Activated T-helper 2 cell treated with anti-CD3 and anti-CD28 coated beads, Interferon-gamma antibody, Interleukin-2, Interleukin-4, amounts not matched to agents 10 μg/mL and 5 μg/mL and 100 μg/mL, durations not matched to agents 14 hours and 24 hours and 36 hours (primary cell): ENCODE measurements around the gene BCAS1. TPM values are rescaled to one million over a fixed set of nuclear protein-coding genes. Genes with fewer than 3 reads are reported as not detected.
"Not testable (repeated sequence)": the region's sequence is repeated elsewhere in the genome, so short reads cannot be mapped to it uniquely, and the experiment has no call there.

Source experiments
- DNase-seq: peaks from one replicate; pipeline ENCODE4 v3.0.0; 2021; ENCODE audit warnings: low spot score
- H3K27ac Mint-ChIP-seq: one replicate; pipeline ENCODE4 v1.8.0; 2021; ENCODE audit warnings: mixed read lengths
- H3K27me3 Mint-ChIP-seq: one replicate; pipeline ENCODE4 v1.8.0; 2021; ENCODE audit warnings: low read depth, mixed read lengths
- H3K36me3 Mint-ChIP-seq: one replicate; pipeline ENCODE4 v1.8.0; 2021; ENCODE audit warnings: low read depth, mixed read lengths
- H3K4me1 Mint-ChIP-seq: one replicate; pipeline ENCODE4 v1.8.0; 2021; ENCODE audit warnings: low read depth, mixed read lengths
- H3K4me3 Mint-ChIP-seq: one replicate; pipeline ENCODE4 v1.8.0; 2021; ENCODE audit warnings: low read depth, mild to moderate bottlenecking, moderate library complexity, mixed read lengths
- H3K9me3 Mint-ChIP-seq: one replicate; pipeline ENCODE4 v1.8.0; 2021; ENCODE audit warnings: mixed read lengths
- intact Hi-C: fragments of 100-400 bp; cut with micrococcal nuclease; formaldehyde crosslinking; loops from one replicate; pipeline ENCODE4 v1.15.1; 2023
- total RNA-seq: library from RNA; stranded (reverse); gene quantifications from 2 replicates; pipeline ENCODE4 v1.2.3, GENCODE V29; 2022

Gene BCAS1
- total RNA-seq, 1 donor from 2014 or later: not detected

DNA sequence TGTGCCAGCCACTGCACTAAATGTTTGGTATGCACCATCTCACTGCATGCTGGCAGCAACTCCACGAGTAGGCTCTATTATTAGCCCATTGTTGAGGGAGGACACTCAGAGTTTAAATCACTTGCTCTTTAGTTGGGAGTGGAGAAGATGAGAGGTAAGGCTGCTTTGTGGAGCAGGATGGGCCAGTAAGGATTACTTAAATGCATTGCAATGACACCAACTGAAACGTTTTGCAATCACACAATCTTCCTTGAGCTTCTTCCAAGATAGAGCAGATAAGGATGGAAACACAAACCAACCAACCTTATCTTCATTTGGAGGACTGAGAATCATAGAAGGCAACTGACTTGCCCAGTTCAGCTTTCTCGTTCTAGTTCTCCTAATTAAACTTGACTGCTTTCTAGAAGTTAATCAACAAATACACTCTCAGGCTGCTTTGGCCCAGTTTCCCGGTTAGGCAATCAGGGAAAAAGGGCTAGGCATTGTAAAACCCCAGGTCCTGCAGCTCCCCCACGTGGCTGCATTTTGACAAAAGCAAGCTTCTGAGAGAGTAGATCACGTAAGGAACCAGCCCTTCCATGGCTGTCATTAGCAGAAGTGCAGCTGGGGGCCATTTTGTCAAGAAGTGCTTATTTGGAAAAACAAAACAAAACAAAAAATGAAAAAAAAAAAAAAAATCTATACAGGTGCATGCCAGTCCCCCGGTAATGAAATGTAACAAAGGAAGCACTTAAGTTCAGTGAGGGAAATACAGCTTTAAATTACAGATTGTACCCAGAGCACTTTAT, 130.6 kb downstream of the BCAS1 start:
- Mint-ChIP-seq H3K27ac (no peak overlapping the region), H3K4me1 (peaks cover 43% of the 10 kb centered on the region), H3K36me3 (no peaks in the 10 kb centered on the region), H3K27me3 (no peaks in the 10 kb centered on the region), H3K9me3 (no peaks in the 10 kb centered on the region), H3K4me3 (no peak overlapping the region)
- peak; percentile 63 for DNase-seq
- intact Hi-C loops: loop anchor here (1.0 to 5.0 kb wide), 4 partner anchors 123 to 527 kb away; no protein-coding TSS in a partner anchor

DNA sequence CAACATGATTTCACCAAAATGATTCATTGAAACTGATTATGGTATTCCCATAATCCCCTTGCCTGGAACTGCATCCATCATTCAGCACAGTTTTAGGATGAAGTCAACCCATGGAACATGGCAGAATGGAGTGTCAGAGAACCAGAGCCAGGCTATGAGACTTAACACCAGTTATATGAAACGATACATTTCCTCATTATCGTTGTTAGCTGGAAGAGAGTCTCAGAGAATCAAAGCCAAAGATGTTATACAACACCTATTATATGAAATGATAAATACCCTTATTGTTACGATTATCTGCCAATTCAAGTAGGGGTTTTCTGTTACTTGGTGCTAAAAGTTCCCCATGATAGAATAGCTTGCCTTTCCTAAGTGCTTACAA, 131.2 kb downstream of the BCAS1 start:
- no peak overlapping the region for H3K4me3 Mint-ChIP-seq
- no peaks in the 10 kb centered on the region for H3K9me3 Mint-ChIP-seq
- intact Hi-C loops: loop anchor here (5.0 kb wide), 1 partner anchor 187 kb away; no protein-coding TSS in a partner anchor
- H3K27ac Mint-ChIP-seq: no peak overlapping the region
- no peak for DNase-seq
- H3K36me3 Mint-ChIP-seq: no peaks in the 10 kb centered on the region
- H3K27me3 Mint-ChIP-seq: no peaks in the 10 kb centered on the region
- H3K4me1 Mint-ChIP-seq: peaks cover 46% of the 10 kb centered on the region

DNA sequence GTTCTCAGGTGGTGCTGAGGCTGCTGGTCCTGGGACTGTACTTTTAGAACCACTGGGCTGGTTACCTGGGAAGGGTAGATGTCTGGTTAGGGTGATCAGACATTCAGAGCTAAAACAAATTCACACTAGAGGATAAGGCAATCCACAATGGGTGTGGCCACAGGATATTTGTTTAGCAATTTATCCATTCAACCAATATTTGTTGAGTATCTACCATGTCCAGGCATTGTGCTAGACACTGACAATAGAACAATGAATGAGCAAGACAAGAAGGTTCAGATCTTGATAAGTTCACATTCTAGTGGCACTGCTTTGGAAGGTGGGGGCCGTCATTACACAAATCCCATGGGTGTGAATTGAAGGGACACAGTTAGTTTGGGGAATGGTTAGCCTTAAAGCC, 131.7 kb downstream of the BCAS1 start:
- Mint-ChIP-seq H3K27me3 (no peaks in the 10 kb centered on the region), H3K36me3 (no peaks in the 10 kb centered on the region), H3K4me1 (peaks cover 46% of the 10 kb centered on the region), H3K4me3 (no peak overlapping the region), H3K9me3 (no peaks in the 10 kb centered on the region), H3K27ac (no peak overlapping the region)
- no peak for DNase-seq
- intact Hi-C loops: loop anchor here (5.0 kb wide), 1 partner anchor 186 kb away; no protein-coding TSS in a partner anchor

DNA sequence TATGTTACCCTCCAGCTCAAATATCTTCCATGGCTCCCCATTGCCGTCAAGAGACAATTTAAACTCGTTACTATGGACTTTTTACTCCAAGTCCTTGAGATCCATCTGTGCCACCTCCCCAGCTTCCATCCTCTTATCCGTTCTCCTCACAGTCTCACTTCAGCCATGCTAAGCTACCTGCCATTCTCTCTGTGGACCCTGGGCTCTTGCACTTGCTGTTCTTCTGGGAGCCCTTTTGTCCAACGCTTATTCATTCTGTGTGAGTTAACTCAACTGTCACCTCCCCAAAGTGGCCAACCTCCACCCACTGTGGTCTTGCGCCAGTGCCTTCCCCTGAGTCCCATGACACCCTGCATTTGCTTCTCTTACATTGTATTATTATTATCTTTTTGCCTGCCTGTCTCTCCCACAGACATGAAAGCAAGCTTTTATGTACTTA, 132.4 kb downstream of the BCAS1 start:
- no peak for DNase-seq
- H3K27me3 Mint-ChIP-seq: no peaks in the 10 kb centered on the region
- H3K36me3 Mint-ChIP-seq: no peaks in the 10 kb centered on the region
- H3K27ac Mint-ChIP-seq: no peak overlapping the region
- no peak overlapping the region for H3K4me3 Mint-ChIP-seq
- no peaks in the 10 kb centered on the region for H3K9me3 Mint-ChIP-seq
- peaks cover 49% of the 10 kb centered on the region for H3K4me1 Mint-ChIP-seq
- intact Hi-C loops: loop anchor here (5.0 kb wide), 1 partner anchor 186 kb away; no protein-coding TSS in a partner anchor

DNA sequence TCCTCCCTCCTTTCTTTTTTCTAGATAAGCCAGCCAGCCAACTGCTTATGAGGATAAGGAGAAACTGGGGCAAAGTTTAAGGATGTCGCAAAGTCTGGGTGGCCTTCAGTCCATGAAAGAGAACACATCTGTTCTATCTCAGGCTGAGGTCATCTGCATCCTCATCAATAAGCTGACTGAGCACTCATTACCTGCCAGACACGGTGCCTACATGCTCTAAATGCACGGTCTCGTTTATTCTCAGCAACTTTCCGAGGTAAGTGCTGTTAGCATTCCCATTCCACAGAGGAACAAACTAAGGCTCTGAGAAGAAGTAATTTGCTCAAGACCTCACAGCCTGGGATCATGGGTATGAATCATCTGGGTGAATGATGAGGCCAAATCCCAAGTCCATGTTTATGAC, 133.1 kb downstream of the BCAS1 start:
- H3K4me1 Mint-ChIP-seq: peaks cover 50% of the 10 kb centered on the region
- H3K27me3 Mint-ChIP-seq: no peaks in the 10 kb centered on the region
- H3K36me3 Mint-ChIP-seq: no peaks in the 10 kb centered on the region
- intact Hi-C loops: loop anchor here (5.0 kb wide), 1 partner anchor 185 kb away; no protein-coding TSS in a partner anchor
- DNase-seq: no peak
- H3K9me3 Mint-ChIP-seq: no peaks in the 10 kb centered on the region
- H3K27ac Mint-ChIP-seq: no peak overlapping the region
- no peak overlapping the region for H3K4me3 Mint-ChIP-seq

DNA sequence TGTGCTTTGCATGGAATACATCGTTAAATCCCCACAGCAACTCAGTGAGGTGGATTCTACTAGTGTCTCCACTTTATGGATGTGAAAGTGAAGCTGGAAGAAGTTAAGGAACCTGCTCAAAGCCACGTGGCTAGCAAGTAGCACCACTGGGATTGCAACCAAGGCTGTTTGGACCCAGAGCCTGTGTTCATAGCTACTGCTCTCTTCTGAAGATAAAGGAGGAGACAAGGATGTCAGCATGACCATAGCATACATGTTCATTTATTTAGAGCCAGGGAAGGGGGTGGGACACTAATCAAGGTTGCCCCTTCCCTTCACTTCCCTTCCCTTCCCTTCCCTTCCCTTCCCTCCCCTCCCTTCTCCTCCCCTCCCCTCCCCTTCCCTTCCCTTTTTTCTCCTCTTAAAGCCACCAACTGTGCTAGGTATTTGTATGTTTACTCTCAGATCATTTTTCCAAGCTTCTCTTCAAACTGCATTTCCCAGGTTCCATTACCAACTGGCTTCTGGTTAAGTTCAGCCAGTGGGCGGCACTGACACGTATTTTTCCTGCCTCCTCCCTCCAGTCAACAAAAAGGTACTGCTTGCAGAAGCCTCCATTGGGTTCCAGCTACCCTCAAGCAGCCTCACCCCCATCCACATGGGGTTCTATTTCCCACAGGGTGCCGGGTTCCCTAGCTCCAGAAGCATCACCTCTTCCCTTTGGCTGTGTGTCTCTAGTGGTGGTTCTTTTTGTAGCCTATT, 134.9 kb downstream of the BCAS1 start:
- H3K9me3 Mint-ChIP-seq: no peaks in the 10 kb centered on the region
- DNase-seq: no peak
- peaks cover 51% of the 10 kb centered on the region for H3K4me1 Mint-ChIP-seq
- intact Hi-C loops: loop anchor here (2.0 to 5.0 kb wide), 3 partner anchors 19 to 183 kb away; no protein-coding TSS in a partner anchor
- H3K36me3 Mint-ChIP-seq: no peaks in the 10 kb centered on the region
- peak overlapping the region; percentile 38 for H3K4me3 Mint-ChIP-seq
- no peaks in the 10 kb centered on the region for H3K27me3 Mint-ChIP-seq
- H3K27ac Mint-ChIP-seq: peak overlapping the region; percentile 91

DNA sequence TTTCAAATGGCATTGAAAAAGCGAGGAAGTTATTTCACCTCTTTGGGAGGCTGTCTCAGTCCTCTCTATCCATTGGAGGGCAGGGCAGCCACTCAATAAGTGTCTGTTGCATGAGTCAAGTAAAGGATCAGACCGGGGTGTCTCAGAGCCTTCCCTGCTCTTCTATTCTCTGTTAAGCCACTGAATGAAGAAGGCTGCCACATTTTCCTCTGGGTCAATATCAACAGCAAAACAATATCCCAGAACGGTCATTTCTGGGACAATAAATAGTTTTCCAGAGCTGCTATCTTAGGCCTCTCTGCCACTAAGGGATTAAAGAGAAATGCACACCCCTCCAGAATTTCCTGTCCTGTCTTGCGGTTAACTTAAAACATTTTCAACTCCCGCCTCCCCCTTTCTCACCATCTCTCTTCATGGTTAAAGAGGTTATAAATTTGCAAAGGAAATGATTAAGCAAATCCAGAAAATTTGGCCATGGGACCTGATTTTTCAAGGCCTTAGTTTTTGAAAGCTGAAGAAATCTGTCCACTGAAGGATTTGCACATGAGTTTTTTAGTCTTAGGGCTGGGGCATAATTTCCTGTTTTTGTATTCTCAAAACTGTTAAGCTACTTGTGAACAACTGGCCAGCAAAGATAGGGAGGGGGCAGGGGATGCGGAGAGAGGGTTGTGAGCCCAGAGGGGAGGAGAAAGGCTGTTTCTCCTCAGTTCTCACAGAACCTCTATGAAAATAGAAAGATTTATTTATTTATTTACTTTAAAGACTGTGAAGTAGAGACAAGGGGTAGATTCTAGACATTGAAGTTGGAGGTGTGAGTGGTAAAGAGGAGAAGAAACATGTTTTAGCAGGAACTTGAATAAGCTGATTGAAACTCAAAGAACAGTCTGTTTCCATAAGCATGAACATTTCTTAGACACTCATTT, 135.7 kb downstream of the BCAS1 start:
- intact Hi-C loops: loop anchor here (2.0 to 5.0 kb wide), 4 partner anchors 18 to 182 kb away; no protein-coding TSS in a partner anchor
- no peaks in the 10 kb centered on the region for H3K27me3 Mint-ChIP-seq
- DNase-seq: no peak
- peak overlapping the region; percentile 83 for H3K27ac Mint-ChIP-seq
- H3K4me3 Mint-ChIP-seq: peak overlapping the region; percentile 24
- no peaks in the 10 kb centered on the region for H3K9me3 Mint-ChIP-seq
- H3K36me3 Mint-ChIP-seq: no peaks in the 10 kb centered on the region
- H3K4me1 Mint-ChIP-seq: peaks cover 51% of the 10 kb centered on the region

DNA sequence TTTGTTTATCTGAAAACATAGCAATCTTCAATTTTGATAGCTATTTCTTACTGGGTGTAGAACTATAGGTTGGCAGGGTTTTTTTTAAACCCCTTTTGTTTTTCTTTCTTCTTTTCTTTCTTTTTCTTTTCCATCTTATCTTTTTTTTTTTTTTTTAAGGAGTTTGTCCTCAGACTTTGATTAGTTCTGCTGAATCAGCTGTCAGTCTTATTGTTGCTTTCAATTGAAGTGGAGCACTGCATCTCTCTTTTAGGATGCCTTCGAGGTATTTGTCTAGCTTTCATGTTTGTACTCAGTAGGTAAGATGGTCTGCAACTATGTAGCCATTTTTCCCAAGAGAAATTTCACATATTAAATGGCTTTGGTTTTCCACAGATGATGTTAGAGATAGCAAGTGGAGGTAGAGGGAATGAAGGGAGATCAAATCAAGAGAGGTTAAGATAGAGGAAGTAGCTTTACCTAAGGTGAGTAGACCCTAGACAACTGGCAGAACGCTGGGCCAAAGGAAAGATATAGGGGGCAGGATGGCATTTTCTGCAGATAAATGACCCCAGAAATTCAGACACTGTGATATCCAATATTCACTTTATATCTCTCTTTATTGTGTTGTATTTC, 137.1 kb downstream of the BCAS1 start:
- H3K27ac Mint-ChIP-seq: no peak overlapping the region
- no peaks in the 10 kb centered on the region for H3K36me3 Mint-ChIP-seq
- no peaks in the 10 kb centered on the region for H3K27me3 Mint-ChIP-seq
- peaks cover 48% of the 10 kb centered on the region for H3K4me1 Mint-ChIP-seq
- intact Hi-C loops: loop anchor here (5.0 kb wide), 1 partner anchor 66 kb away; no protein-coding TSS in a partner anchor
- no peaks in the 10 kb centered on the region for H3K9me3 Mint-ChIP-seq
- H3K4me3 Mint-ChIP-seq: no peak overlapping the region
- DNase-seq: no peak

DNA sequence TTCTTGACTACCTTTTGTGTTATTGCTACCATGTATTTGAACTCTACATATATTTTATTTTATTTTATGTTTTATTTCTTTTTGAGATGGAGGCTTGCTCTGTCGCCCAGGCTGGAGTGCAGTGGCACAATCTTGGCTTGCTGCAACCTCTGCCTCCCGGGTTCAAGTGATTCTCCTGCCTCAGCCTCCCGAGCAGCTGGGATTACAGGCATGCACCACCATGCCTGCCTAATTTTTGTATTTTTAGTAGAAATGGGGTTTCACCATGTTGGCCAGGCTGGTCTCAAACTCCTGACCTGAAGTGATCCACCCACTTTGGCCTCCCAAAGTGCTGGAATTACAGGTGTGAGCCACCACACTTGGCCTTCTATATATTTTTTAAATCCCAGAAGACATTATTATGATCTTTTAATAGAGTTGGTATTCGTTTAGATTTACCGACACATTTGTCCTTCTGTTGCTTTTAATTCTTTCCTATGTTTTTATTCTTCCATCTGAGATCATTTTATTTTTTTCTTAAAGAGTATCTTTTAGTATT, 137.7 kb downstream of the BCAS1 start:
- H3K9me3 Mint-ChIP-seq, H3K27ac Mint-ChIP-seq, H3K4me3 Mint-ChIP-seq, H3K36me3 Mint-ChIP-seq, DNase-seq, H3K27me3 Mint-ChIP-seq: not testable (repeated sequence)
- intact Hi-C loops: loop anchor here (5.0 kb wide), 1 partner anchor 65 kb away; no protein-coding TSS in a partner anchor
- H3K4me1 Mint-ChIP-seq: peaks cover 44% of the 10 kb centered on the region

DNA sequence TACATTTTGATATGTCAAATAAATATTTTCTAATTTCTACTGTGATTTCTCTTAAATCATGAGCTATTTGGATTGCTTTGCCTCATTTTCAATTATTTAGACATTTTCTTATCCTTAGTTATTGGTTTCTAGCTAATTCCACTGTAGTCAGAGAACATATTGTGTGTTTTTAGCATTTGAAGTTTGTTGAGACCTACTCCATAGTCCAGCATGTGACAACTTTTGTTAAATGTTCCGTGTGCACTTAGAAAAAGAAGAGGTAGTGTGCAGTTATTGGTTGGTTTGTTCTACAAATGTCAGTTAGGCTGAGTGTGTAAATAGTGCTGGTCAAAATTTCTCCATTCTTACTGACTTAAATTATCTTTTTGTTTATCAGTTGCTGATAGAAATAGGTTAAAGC, 138.8 kb downstream of the BCAS1 start:
- no peaks in the 10 kb centered on the region for H3K36me3 Mint-ChIP-seq
- no peaks in the 10 kb centered on the region for H3K9me3 Mint-ChIP-seq
- no peak for DNase-seq
- H3K27ac Mint-ChIP-seq: no peak overlapping the region
- peaks cover 50% of the 10 kb centered on the region for H3K4me1 Mint-ChIP-seq
- intact Hi-C loops: loop anchor here (5.0 kb wide), 1 partner anchor 64 kb away; no protein-coding TSS in a partner anchor
- H3K4me3 Mint-ChIP-seq: no peak overlapping the region
- H3K27me3 Mint-ChIP-seq: no peaks in the 10 kb centered on the region

DNA sequence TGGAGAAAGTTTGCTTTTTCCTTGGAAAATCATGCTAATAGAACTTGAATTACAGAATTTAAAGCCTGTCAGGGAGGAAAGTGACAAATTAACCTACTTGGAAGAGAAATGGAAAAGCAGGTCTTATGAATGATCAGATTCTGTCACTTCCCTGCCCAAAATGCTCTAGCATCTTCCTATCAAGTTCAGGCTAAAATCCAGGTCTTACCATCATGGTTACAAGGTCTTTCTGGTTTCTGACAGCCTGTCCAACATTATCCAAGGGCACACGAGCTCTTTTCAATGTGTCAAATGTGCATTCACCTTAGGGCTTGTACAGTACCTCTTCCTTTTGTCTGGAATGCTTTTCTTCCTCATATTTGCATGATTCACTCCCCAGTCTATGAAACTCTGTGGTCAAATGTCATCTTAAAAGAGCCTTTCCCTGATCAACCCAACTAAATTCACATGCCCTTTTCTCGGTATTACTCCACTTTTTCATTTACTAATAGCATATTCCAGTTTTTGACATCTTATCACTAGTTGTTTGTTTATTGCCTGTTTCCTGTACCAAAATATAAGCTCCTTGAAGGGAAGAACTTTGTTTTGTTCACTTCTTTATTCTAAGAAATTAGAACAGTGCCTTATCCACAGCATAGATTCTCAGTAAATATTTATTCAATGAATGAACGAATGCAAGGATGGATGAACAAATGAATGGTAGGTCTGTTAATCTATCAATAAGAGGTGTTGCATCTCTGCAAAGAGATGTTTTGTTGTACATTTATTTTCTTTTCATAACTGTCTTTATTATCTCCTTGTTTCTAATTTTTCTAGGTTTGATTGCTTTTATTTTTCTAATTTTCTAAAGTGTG, 139.5 kb downstream of the BCAS1 start:
- Mint-ChIP-seq H3K4me3 (no peak overlapping the region), H3K4me1 (peaks cover 57% of the 10 kb centered on the region), H3K27ac (no peak overlapping the region), H3K27me3 (no peaks in the 10 kb centered on the region), H3K36me3 (no peaks in the 10 kb centered on the region), H3K9me3 (no peaks in the 10 kb centered on the region)
- intact Hi-C loops: loop anchor here (5.0 kb wide), 1 partner anchor 64 kb away; no protein-coding TSS in a partner anchor
- no peak for DNase-seq
